T-helper 2 cell treated with Interferon-gamma antibody and Interleukin-4, amounts not matched to agents 5 μg/mL and 100 μg/mL, for 36 hours (primary cell): ENCODE data around the gene COX10.
A peak's percentile ranks its signal among the peaks of the same experiment; 100 is the strongest.

Source experiments
- DNase-seq: peaks from one replicate; pipeline ENCODE4 v3.0.0; 2021; ENCODE audit warnings: low spot score
- H3K27ac Mint-ChIP-seq: one replicate; pipeline ENCODE4 v1.8.0; 2021; ENCODE audit warnings: mild to moderate bottlenecking, mixed read lengths
- H3K27me3 Mint-ChIP-seq: one replicate; pipeline ENCODE4 v1.8.0; 2021; ENCODE audit warnings: low read depth, mixed read lengths
- H3K36me3 Mint-ChIP-seq: one replicate; pipeline ENCODE4 v1.8.0; 2021; ENCODE audit warnings: low read depth, mixed read lengths
- H3K4me1 Mint-ChIP-seq: one replicate; pipeline ENCODE4 v1.8.0; 2021; ENCODE audit warnings: low read depth, mixed read lengths
- H3K4me3 Mint-ChIP-seq: one replicate; pipeline ENCODE4 v1.8.0; 2022; ENCODE audit warnings: mild to moderate bottlenecking, moderate library complexity, mixed read lengths
- H3K9me3 Mint-ChIP-seq: one replicate; pipeline ENCODE4 v1.8.0; 2021; ENCODE audit warnings: mixed read lengths

COX10 gene

DNA sequence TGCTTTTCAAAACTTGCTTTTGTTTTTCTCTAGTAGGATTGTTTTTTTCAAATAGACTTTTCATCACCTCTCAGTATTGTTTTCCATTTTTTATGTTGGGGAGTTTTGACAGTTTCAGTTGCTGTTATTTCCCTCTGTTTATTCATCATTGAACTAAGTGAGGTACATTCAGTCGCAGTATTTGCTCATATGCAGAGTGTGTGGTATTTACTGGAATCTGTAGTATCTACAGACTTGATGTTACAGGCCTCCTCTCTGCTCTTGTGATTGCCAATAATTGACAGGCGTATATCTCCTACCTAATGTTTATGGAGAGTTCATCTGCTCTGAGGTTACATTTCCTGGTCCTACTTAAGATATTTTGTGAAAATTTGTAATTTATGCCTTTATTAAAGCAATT, 49.6 kb downstream of the COX10 start:
- Mint-ChIP-seq H3K4me3 (peak overlapping the region; percentile 57), H3K27ac (peak overlapping the region; percentile 95), H3K4me1 (peaks cover 84% of the 10 kb centered on the region), H3K27me3 (no peaks in the 10 kb centered on the region), H3K9me3 (peaks cover 22% of the 10 kb centered on the region), H3K36me3 (peaks cover 47% of the 10 kb centered on the region)
- DNase-seq: peak; percentile 26

DNA sequence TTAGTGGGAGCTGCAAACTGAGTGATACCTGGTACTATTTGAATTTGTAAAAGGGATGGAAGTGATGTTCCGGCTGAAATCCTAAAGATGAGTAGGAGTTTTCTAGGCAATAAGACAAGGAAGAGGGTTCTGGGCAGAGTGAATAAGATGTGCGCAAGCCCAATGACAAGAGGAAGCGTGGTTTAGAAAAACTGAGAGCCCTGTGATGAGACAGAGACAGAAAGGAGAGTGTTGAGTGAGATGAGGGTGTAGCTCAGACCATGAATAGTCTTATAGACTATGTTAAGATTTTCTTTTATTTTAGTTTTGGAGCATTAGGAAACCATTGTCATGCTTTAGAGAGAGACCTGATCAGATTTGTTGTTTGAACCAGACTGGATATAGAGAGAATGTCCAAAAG, 50.2 kb downstream of the COX10 start:
- peaks cover 22% of the 10 kb centered on the region for H3K9me3 Mint-ChIP-seq
- peak overlapping the region; percentile 95 for H3K27ac Mint-ChIP-seq
- H3K4me1 Mint-ChIP-seq: peaks cover 87% of the 10 kb centered on the region
- DNase-seq: peak; percentile 39
- peak overlapping the region; percentile 57 for H3K4me3 Mint-ChIP-seq
- peaks cover 47% of the 10 kb centered on the region for H3K36me3 Mint-ChIP-seq
- no peaks in the 10 kb centered on the region for H3K27me3 Mint-ChIP-seq

DNA sequence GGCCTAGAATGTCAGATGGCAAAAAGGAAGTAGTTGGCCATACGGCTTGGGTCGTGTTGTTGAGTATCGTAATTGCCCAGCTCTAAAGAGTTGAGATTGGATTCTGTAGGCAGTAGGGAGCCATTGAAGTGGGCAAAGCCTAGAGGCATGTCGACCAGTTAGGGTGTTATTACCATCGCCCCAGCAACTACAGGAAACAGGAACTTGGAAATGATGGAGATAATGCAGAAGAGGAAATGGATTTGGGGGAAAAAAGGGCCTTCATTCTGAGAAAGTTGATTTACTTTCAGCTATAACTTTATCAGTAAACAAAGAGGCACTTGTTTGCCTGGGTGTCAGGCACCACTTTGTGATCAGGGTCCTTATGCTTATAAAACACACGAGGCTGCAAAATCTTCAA, 52.6 kb downstream of the COX10 start:
- H3K9me3 Mint-ChIP-seq: peaks cover 10% of the 10 kb centered on the region
- peaks cover 77% of the 10 kb centered on the region for H3K4me1 Mint-ChIP-seq
- H3K27me3 Mint-ChIP-seq: no peaks in the 10 kb centered on the region
- H3K36me3 Mint-ChIP-seq: peaks cover 34% of the 10 kb centered on the region
- H3K27ac Mint-ChIP-seq: peak overlapping the region; percentile 68
- H3K4me3 Mint-ChIP-seq: peak overlapping the region; percentile 59
- DNase-seq: no peak

DNA sequence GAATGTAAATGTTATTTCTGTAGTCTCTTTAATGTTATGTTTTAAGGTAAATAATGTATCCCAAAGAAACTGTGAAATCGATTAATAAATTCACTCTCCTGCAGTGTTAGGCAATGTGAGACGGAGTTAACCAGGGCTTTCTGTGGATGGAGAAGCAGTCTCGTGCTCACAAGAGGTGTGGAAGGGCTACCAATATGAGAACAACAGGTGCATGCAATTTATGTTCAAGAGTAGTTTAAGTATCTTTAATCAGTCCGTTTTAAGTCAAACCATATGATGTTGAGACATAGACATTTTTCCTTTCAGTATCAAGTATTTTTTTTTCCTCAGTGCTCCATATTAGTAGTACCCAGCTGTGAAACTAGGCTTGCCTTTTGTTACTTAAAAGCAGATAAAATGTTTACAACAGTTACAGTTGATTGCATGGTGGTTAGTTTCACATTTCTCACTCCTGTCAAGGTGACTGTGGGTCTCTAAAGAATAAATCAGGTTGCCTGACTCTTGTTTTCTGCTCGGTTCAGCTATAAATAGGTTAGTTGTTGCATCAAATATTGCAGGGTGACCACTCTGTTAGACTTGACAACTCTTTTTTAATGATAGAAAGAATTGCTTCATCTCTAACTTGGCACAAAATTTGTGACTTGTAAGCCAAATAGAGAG, 54.4 kb downstream of the COX10 start:
- Mint-ChIP-seq H3K27me3 (no peaks in the 10 kb centered on the region), H3K27ac (peak overlapping the region; percentile 29), H3K4me3 (peak overlapping the region; percentile 39), H3K4me1 (peaks cover 59% of the 10 kb centered on the region), H3K36me3 (peaks cover 35% of the 10 kb centered on the region), H3K9me3 (peaks cover 10% of the 10 kb centered on the region)
- DNase-seq: no peak

DNA sequence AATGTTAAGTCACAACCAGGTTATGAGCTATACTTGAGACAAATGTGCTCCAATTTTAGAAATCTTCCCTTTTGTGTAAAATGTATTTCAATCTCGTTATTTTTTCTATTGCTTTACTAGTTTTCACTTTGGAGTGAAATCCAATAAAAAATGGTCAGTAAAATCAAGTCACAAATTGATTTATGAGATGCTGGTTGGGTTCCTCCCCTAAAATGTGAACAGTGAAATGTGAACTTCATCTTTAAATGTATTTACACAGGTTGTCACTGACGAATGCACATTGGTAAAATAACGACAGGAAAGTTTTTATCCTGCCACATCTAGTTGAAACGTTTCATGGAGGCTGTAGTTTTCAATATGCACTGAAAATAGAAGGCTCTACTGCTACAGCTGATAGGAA, 55.5 kb downstream of the COX10 start:
- Mint-ChIP-seq H3K9me3 (peaks cover 10% of the 10 kb centered on the region), H3K4me1 (peaks cover 56% of the 10 kb centered on the region), H3K36me3 (peaks cover 37% of the 10 kb centered on the region), H3K27me3 (no peaks in the 10 kb centered on the region), H3K4me3 (no peak overlapping the region), H3K27ac (no peak overlapping the region)
- no peak for DNase-seq

DNA sequence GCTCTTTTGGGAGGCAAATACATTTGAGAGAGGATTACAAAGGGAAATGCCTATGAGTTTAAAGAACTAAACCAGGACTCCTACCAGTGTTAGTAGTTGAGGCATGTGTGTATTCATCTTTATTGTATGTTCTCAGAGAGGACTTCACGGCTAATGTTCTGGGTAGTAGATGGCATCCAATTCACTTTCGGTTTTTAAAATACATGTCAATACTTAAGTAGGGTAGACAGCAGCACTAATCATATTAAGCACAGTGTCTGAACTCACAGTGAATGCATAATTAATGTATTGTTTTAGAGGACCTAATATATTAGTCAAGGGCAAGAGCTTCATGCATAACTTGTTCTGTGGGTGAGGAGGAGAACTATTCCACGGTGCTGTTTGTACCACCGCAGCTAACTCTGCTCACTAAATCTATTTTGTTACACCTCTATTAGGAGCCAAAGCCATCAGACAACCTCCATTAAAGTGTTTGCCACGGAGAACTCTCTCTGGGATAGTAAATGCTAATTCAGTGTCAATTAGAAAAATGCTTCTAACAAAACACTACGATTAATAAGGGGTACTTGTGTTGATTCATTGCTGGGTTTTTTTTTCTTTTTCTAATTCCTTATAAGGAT, 56.3 kb downstream of the COX10 start:
- H3K4me1 Mint-ChIP-seq: peaks cover 51% of the 10 kb centered on the region
- DNase-seq: no peak
- no peak overlapping the region for H3K27ac Mint-ChIP-seq
- peaks cover 33% of the 10 kb centered on the region for H3K36me3 Mint-ChIP-seq
- no peak overlapping the region for H3K4me3 Mint-ChIP-seq
- H3K27me3 Mint-ChIP-seq: no peaks in the 10 kb centered on the region
- peaks cover 7% of the 10 kb centered on the region for H3K9me3 Mint-ChIP-seq

DNA sequence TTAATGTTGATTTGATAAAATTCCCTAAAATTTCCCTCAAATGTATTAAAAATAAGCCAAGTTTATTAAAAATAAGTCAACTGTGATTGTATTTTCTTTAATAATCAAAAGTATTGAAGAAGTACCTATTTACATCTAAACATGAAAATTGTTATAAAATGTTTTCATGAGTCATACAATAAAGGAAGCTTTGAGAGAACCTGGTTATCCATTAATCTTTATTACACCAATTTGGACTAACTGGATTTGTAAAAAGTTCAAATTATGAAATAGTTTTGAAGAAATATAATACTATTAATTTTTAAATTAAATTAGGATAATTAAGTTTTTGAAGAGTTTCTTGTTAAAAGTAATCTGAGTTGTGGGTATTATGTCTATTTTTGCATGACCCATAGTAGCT, 63.8 kb downstream of the COX10 start:
- Mint-ChIP-seq H3K27me3 (no peaks in the 10 kb centered on the region), H3K9me3 (peaks cover 7% of the 10 kb centered on the region), H3K4me3 (no peak overlapping the region), H3K4me1 (peaks cover 24% of the 10 kb centered on the region), H3K27ac (no peak overlapping the region), H3K36me3 (peaks cover 16% of the 10 kb centered on the region)
- no peak for DNase-seq

DNA sequence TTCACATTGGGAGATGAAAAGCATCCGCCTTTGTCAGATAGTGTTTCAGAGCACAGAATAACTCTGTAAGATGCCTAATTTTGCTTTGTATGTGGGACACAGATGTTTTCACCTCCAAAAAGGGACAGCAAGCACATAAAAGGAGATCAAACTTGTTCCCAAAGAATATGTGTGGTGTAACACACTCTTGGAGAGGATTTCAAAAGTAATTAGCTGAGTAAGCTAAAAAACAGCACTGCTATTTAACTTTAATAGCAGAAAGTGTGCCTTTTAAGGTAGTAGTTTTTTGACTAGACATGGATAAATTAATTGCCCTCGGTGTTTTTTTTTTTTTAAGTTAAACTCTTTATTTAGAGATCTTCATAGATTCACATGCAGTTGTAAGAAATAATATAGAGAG, 65.2 kb downstream of the COX10 start:
- H3K4me3 Mint-ChIP-seq: no peak overlapping the region

DNA sequence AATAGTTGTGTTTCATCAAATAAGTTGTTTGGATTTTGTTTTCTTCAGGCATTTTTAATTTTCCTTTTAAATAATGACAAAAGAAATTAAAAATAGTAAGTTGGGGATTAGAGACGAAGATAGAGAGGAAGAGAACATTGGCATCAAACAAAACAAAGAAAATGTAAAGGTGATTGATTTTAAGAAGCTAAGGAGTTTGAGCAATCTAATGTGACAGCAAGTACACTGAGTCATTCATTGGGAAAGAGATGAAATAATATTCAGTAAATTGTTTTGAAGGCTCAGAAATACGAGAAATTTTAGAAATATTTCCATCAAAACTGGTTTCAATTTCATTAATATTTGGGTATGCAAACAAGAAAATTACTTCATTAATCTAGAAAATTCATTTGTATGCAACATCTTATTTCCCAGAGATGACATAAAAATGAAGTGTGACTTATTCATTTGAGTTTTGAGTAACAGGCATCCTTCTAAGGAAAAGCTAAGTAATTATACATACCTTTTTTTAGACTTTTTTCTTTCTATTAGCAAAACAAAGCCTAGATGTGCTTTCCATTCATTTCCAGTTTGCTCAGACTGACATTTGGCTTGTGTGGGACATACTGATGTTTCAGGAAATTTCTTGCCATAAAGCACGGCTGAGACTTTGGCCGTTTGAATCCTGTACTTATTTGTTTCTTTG, 66.7 kb downstream of the COX10 start:
- H3K27me3 Mint-ChIP-seq: no peaks in the 10 kb centered on the region
- H3K4me1 Mint-ChIP-seq: peaks cover 19% of the 10 kb centered on the region
- H3K27ac Mint-ChIP-seq: no peak overlapping the region

More for the DNA sequence above, 65.2 kb downstream of the COX10 start:
- H3K36me3 Mint-ChIP-seq: peaks cover 12% of the 10 kb centered on the region
- no peak overlapping the region for H3K27ac Mint-ChIP-seq
- DNase-seq: no peak
- H3K4me1 Mint-ChIP-seq: peaks cover 24% of the 10 kb centered on the region
- H3K9me3 Mint-ChIP-seq: peaks cover 7% of the 10 kb centered on the region
- no peaks in the 10 kb centered on the region for H3K27me3 Mint-ChIP-seq

DNA sequence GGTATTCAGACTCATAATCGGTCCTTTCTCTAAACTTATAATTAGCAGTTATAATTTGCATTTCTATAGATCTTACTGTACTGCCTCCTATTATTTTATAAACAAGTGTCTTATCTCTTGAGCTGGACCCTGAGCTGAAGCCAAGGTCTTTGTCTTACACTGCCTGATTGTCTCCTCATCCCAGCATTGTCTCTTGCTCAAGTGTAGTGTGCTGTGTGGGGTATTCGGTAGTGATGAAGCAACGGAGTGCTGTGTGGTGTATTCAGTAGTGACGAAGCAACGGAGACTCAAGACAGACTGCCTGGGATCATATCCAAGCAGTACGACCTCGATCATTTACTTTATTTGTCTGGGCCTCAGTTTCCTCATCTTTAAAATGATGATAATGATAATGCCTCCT, 69.3 kb downstream of the COX10 start:
- no peak for DNase-seq
- H3K9me3 Mint-ChIP-seq: no peaks in the 10 kb centered on the region
- H3K4me1 Mint-ChIP-seq: peaks cover 26% of the 10 kb centered on the region
- no peaks in the 10 kb centered on the region for H3K27me3 Mint-ChIP-seq
- H3K4me3 Mint-ChIP-seq: no peak overlapping the region
- peaks cover 6% of the 10 kb centered on the region for H3K36me3 Mint-ChIP-seq
- no peak overlapping the region for H3K27ac Mint-ChIP-seq

More for the DNA sequence above, 66.7 kb downstream of the COX10 start:
- peaks cover 3% of the 10 kb centered on the region for H3K36me3 Mint-ChIP-seq
- no peak overlapping the region for H3K4me3 Mint-ChIP-seq
- peaks cover under 1% of the 10 kb centered on the region for H3K9me3 Mint-ChIP-seq
- no peak for DNase-seq

DNA sequence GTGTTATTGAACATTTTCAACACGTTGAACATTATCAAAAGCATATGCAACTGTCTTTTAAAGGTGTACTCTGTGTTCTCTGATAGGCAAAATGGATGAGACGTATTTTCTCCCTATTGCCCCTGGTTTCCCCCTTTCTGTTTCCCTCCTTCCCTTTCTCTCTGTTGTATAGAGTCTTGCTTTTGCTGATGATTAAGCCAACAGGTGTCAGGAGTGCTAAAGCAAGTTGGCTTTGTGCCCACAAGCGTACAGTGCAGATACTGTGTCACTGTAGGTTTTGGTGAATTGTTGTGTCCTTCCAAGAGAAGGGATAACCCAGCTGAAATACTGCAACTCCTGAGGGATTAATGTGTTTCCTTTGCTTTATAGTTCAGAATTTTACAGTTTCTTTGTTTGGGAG, 74.4 kb downstream of the COX10 start:
- peaks cover 15% of the 10 kb centered on the region for H3K4me1 Mint-ChIP-seq

DNA sequence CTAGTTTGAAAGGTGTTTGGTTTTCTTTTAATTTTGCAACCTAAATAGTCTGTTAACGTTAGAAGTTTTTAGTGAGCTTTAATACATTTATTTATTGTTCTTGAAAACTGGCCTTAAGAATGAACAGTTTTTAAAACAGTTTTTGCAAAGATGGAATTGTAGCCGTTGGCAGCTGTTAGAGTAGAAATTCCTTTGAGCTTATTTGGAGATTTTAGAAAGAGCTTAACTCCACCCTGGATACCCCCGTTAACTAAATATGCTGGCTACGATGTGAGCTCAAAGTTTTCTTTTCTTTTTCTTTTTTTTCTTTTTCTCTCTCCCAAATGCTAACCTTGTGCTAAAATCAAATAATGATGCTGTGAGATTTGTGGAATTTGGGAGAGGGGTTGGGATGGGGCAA, 75.2 kb downstream of the COX10 start:
- Mint-ChIP-seq H3K27me3 (no peaks in the 10 kb centered on the region), H3K4me3 (no peak overlapping the region), H3K9me3 (peaks cover 21% of the 10 kb centered on the region), H3K4me1 (peaks cover 15% of the 10 kb centered on the region), H3K27ac (no peak overlapping the region), H3K36me3 (peaks cover 29% of the 10 kb centered on the region)
- DNase-seq: no peak

More for the DNA sequence above, 74.4 kb downstream of the COX10 start:
- Mint-ChIP-seq H3K9me3 (peaks cover 19% of the 10 kb centered on the region), H3K27me3 (no peaks in the 10 kb centered on the region), H3K36me3 (peaks cover 29% of the 10 kb centered on the region), H3K27ac (no peak overlapping the region), H3K4me3 (no peak overlapping the region)
- no peak for DNase-seq

DNA sequence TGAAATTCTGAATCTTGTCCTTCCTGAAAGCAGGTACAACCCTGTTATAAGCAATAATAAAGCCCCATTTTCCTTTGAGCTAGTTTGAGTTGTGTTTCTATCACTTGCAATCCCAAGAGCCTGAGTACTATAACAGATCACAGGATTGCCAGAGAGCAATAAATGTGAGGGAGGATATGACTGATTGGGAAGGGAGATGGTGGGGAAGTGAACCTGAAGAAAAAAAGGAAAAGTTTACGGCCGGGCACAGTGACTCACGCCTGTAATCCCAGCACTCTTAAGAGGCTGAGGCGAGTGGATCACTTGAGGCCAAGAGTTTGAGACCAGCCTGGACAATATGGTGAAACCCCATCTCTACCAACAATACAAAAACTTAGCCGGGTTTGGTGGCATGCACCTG, 80.4 kb downstream of the COX10 start:
- H3K4me3 Mint-ChIP-seq: no peak overlapping the region
- peaks cover 32% of the 10 kb centered on the region for H3K4me1 Mint-ChIP-seq
- no peaks in the 10 kb centered on the region for H3K27me3 Mint-ChIP-seq
- no peak overlapping the region for H3K27ac Mint-ChIP-seq
- peaks cover 34% of the 10 kb centered on the region for H3K9me3 Mint-ChIP-seq
- no peak for DNase-seq
- H3K36me3 Mint-ChIP-seq: peaks cover 42% of the 10 kb centered on the region

DNA sequence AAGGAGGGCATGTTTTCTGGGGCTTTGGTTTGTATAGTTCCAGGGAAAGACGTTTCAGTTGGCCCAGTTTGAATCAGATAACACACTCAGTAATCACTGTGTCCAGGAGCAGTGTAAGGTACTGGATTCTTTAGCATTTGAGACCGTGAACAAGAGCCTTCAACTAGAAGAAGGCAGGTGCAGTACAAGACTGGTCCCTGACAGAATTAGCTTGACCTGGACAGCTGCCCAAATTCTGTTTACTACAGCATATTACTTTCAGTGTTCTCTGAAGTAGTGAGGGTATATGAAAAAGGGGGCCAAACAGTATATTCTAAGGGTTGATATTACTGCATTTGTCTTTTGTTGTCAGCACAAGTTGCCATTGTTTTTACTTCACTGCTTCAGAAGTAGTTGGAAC, 81.3 kb downstream of the COX10 start:
- H3K27me3 Mint-ChIP-seq: no peaks in the 10 kb centered on the region
- H3K4me1 Mint-ChIP-seq: peaks cover 26% of the 10 kb centered on the region
- H3K9me3 Mint-ChIP-seq: peaks cover 33% of the 10 kb centered on the region
- H3K36me3 Mint-ChIP-seq: peaks cover 41% of the 10 kb centered on the region
- H3K4me3 Mint-ChIP-seq: no peak overlapping the region
- no peak for DNase-seq
- no peak overlapping the region for H3K27ac Mint-ChIP-seq
